D721Med (cell line): ENCODE results near the gene MIER2.

ENCODE experiments used
- DNase-seq: peaks from one replicate; pipeline ENCODE4 v3.0.0; 2011; ENCODE audit warnings: low spot score; ENCODE audit not compliant: insufficient read length
- FAIRE-seq: peaks from 2 replicates; lab custom pipeline; 2011; peaks lifted over from hg19 to GRCh38; lab: Jason Lieb, UNC
- TF ChIP-seq, protein P1 (sequence below): IDR thresholded peaks from 2 replicates; pipeline ENCODE4 v1.5.1; 2012; ENCODE audit warnings: mild to moderate bottlenecking, control low read depth; ENCODE audit not compliant: insufficient read depth; ENCODE audit errors: missing control alignments

MIER2 gene

DNA sequence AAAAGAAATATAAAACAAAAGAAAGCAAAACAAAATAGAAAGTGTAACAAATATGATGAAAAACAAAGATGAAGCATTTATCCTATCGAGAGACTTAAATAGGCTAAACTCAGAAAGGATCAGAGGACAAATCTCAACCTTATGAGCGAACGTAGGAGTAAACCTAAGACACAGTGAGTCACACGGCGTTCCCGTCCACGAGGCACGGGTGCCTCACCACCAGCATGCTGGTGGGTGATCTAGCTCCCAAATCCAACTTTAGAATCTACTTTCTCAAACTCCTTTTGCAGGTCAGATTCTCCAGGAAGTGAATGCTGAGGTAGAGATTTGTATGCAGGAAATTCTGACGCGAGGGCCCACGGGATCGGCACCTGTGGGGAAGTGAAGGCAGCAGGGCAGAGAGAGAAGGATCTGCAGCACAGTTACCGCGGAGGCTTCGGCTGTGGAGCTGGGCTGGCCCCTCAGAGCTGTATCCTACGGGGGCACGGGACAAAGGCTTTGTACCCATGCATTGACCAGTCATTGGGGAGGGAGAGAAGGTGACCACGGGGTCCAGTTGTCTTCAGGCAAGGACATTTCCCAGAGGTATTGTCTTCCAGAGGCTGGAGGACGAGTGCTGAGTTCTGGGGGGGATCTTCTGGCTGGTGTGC lies 7.5 kb upstream of the MIER2 start:
- FAIRE-seq: no peak
- no peak for DNase-seq
- TF ChIP-seq, protein P1, sequence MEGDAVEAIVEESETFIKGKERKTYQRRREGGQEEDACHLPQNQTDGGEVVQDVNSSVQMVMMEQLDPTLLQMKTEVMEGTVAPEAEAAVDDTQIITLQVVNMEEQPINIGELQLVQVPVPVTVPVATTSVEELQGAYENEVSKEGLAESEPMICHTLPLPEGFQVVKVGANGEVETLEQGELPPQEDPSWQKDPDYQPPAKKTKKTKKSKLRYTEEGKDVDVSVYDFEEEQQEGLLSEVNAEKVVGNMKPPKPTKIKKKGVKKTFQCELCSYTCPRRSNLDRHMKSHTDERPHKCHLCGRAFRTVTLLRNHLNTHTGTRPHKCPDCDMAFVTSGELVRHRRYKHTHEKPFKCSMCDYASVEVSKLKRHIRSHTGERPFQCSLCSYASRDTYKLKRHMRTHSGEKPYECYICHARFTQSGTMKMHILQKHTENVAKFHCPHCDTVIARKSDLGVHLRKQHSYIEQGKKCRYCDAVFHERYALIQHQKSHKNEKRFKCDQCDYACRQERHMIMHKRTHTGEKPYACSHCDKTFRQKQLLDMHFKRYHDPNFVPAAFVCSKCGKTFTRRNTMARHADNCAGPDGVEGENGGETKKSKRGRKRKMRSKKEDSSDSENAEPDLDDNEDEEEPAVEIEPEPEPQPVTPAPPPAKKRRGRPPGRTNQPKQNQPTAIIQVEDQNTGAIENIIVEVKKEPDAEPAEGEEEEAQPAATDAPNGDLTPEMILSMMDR: no peak

DNA sequence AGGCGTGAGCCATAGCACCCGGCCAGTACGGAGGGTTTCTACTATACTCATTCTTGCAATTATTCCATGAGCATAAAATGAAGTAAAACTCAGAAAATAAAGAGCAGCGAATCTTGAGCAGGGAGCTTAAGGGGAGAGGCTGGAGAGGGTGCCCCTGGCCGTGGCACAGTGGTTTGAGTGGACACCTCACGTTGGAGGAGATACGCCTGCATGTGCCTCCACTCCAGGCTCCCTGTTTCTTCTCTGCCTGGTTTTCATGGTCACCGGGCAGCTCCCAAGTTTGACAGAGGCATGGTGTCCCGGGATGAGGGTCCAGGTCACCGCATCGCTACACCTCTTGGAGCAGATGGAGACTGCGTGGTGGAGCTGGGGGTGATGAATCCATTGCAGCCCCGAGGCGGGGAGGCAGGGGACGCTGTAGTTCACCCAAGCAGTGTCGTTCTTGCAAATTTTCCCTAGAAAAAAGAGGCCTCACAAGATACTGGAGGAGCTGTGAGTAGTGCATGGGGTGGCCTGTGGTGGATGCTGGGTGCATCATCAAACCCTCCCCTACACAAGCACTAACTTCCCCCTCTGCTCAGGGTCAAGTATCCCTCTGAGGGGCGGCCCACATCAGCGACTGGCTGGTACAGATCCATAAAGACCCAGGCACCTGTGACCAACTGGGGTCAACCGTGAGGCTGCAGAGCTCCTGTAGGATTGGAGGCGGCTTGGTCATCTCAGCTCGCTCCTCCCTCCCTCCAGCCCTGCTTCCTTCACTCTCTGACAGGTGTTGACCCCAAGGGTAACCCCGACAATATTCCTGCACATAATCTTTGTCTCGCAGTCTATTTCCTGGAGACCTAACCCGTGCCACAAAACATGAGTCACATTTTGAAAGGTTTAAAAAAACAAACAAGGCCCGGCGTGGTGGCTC lies 3.6 kb upstream of the MIER2 start:
- TF ChIP-seq, protein P1: no peak
- FAIRE-seq (no peak), DNase-seq (no peak)

DNA sequence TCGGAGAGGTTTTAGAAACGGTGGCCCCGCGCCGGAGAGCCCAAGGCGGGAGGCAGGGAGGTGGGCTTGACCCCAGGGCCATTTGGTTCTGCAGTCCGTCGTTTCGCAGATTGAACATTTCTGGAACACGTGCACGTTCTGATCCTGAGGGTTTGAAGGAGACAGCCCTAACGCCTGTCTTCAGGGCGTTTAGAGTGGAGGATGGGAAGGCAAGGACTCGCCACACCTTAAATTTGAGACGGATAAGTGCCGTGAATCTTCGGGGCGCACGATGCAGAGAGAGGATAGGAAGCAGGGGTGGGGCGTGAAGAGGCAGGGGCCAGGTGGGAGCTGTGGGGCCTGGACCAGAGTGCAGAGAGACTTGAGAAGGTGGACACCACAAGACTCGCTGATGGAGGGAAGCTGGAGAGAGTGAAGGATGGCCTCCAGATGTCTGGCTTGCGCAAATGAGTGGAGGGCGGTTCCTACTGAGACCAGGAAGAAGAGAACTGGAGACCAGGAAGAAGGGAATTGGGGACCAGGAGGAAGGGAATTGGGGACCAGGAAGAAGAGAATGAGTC lies 804 bp upstream of the MIER2 start:
- TF ChIP-seq, protein P1: no peak

DNA sequence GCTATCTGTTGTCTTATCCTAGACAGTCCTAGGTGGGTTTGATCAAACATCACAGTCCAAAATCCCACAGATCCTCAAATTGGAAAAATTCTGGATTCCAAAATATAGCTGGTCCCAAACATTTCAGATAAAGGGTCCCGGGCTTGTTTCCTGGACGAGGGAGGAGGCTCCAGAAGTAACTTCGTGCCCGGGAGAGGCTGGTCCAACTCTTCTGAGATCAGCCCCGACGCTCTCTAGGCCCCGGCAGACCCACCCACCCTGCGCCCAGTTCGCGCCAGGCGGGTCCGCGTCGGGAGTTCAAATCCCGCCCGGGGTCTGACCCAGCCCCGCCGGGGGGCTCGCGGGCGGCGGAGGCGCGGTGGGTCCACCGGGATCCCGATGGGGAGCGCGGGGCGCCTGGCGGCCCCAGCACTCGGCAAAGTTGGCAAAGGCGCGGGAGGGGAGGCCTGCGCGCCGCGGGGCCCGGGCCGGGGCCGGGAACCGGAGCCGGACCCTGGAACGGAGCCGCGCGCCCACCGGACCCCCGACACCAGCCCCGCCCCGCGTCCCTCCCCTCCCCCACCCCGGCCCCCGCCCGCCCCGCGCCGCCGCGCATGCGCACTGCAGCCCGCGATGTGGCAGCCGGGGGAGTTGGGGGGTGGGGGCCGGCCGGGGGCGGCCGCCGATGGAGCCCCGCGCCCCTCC lies 513 bp downstream of the MIER2 start:
- TF ChIP-seq, protein P1: no peak
- peak; percentile 80 for DNase-seq
- no peak for FAIRE-seq

More for the DNA sequence above, 804 bp upstream of the MIER2 start:
- DNase-seq: no peak
- FAIRE-seq: no peak

DNA sequence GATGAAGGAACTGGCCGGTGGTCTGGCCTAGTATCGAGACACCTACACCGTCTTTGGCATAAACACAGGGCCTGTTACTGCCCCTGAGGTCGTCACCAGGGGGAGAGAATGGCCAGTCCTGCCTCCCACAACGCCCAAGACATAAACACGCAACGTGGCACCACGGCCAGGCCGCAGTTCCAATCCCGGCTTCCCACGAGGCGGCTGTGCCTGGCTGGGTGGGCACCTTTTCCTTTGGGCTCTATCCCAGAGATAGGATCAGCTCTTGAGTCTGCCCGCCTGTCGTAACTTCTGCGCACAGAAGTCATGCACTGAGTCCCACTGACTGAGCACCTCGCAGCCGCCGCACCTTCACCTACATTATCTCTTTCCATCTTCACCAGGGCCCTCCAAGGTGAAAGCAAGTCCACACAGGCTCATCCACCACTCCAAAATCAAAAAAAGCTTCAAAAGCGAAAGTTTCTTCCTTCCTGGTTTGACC lies 1.1 kb downstream of the MIER2 start:
- no peak for DNase-seq

DNA sequence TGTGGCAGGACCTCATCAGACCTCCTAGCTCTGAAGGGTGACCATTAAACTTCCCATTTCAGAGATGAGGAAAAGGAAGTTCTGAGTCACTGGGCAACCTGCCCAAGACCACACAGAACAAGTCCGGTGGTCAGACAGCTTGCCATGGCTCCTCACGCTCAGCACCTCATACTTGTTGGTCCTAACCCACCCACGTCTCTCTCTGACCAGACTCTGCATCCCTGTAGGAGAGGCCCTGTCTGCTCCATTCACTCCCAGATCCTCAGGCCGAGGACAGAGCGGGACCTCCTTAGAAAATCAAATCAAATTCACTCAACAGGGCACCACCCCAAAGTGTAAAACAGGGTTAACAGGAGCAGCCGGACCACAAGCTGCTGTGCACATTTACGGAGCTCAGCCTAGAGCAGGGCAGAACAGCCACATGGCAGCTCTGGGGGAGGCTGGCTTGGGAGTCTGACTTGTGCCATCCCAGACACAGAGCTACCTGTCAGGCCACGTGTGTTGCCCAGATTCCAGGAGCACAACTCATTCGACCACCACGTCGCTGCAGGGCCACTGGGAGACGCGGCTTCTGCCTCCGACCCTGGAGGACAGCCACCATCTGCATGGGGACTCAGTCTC lies 1.7 kb downstream of the MIER2 start:
- no peak for DNase-seq
- no peak for FAIRE-seq
- TF ChIP-seq, protein P1: no peak

More for the DNA sequence above, 1.1 kb downstream of the MIER2 start:
- TF ChIP-seq, protein P1: no peak
- FAIRE-seq: no peak
